Endothelial cell of umbilical vein (primary cell): ENCODE results near the gene SLC5A9. TPM values are rescaled to one million over a fixed set of nuclear protein-coding genes. Genes with fewer than 3 reads are reported as not detected.
A peak's percentile ranks its signal among the peaks of the same experiment; 100 is the strongest.

Experiments used
- BruUV-seq: library from RNA; stranded (reverse); fragments of 400-500 nt; replicated peaks from 2 replicates; lab custom pipeline; 2021; lab: Mats Ljungman, UMichigan
- CTCF ChIA-PET: fragments of 300-600, 350-600 bp; sonication (Branson Sonifier 250); formaldehyde crosslinking; loops from one replicate; lab custom pipeline; 2021; ENCODE audit warnings: antibody characterized with exemption, inconsistent platforms; lab: Charles Lee
- POLR2A ChIA-PET: fragments of 300-600, 350-600 bp; sonication (Branson Sonifier 250); formaldehyde crosslinking; loops from one replicate; lab custom pipeline; 2021; ENCODE audit warnings: antibody characterized with exemption, inconsistent platforms; lab: Charles Lee
- DNase-seq: peaks from one replicate; pipeline ENCODE4 v3.0.0-alpha.2; 2011; ENCODE audit warnings: low read depth, low spot score
- FAIRE-seq: peaks from 2 replicates; lab custom pipeline; 2011; peaks lifted over from hg19 to GRCh38; lab: Jason Lieb, UNC
- H2AFZ ChIP-seq: 2 replicates; pipeline ENCODE4 v1.6.0; 2012; ENCODE audit warnings: low read depth, low read length, control low read depth, inconsistent platforms
- H3K27ac ChIP-seq: 2 replicates; pipeline ENCODE4 v1.5.1; 2011; ENCODE audit warnings: low read depth, mild to moderate bottlenecking, control low read depth, low read length, moderate library complexity; ENCODE audit not compliant: insufficient read depth
- H3K27me3 ChIP-seq, 2 experiments: 2 replicates each; pipeline versions ENCODE4 v1.6.0 to v1.6.1; 2011; ENCODE audit warnings: low read length in 2 of 2, mixed read lengths in 1 of 2; ENCODE audit not compliant: control insufficient read depth in 2 of 2, insufficient read depth in 2 of 2
- H3K36me3 ChIP-seq, 2 experiments: 2 replicates in 1 of 2; 3 replicates in 1 of 2; pipeline ENCODE4 v1.5.1; 2011; ENCODE audit warnings: low read length in 2 of 2, mild to moderate bottlenecking in 1 of 2, moderate library complexity in 1 of 2; ENCODE audit not compliant: control insufficient read depth in 2 of 2, insufficient read depth in 2 of 2; ENCODE audit errors: extremely low read depth in 1 of 2
- H3K4me1 ChIP-seq: 3 replicates; pipeline ENCODE4 v1.5.1; 2011; ENCODE audit warnings: mild to moderate bottlenecking, low read length; ENCODE audit not compliant: control insufficient read depth, insufficient read depth; ENCODE audit errors: extremely low read depth
- H3K4me2 ChIP-seq: 2 replicates; pipeline ENCODE4 v1.6.1; 2011; ENCODE audit warnings: low read length, control low read depth, mixed read lengths; ENCODE audit not compliant: insufficient read depth
- H3K4me3 ChIP-seq, 3 experiments: fragments of 200-600 bp in 1 of 3; sonication (generic), shearing (Covaris generic) in 1 of 3; replicated peaks in 1 of 3; 2 replicates each; pipeline ENCODE4 v1.5.1; 2011 to 2016; ENCODE audit warnings: control low read depth in 3 of 3, low read length in 3 of 3, mild to moderate bottlenecking in 2 of 3, inconsistent platforms in 1 of 3, low read depth in 1 of 3, moderate library complexity in 1 of 3; ENCODE audit not compliant: insufficient read depth in 1 of 3
- H3K79me2 ChIP-seq: 2 replicates; pipeline ENCODE4 v1.6.0; 2012; ENCODE audit warnings: low read length, inconsistent platforms; ENCODE audit not compliant: control insufficient read depth, insufficient read depth
- H3K9ac ChIP-seq: replicated peaks from 2 replicates; pipeline ENCODE3; 2011; ENCODE audit warnings: low read length, control low read depth; ENCODE audit not compliant: insufficient read depth; ENCODE audit errors: extremely low read depth
- H3K9me1 ChIP-seq: replicated peaks from 3 replicates; pipeline ENCODE4 v1.6.0; 2011; ENCODE audit warnings: mild to moderate bottlenecking, low read length; ENCODE audit not compliant: control insufficient read depth, insufficient read depth; ENCODE audit errors: extremely low read depth
- H3K9me3 ChIP-seq: replicated peaks from 2 replicates; pipeline ENCODE4 v1.5.1; 2012; ENCODE audit warnings: low read length, inconsistent platforms; ENCODE audit not compliant: control insufficient read depth, insufficient read depth
- H4K20me1 ChIP-seq: replicated peaks from 2 replicates; pipeline ENCODE3; 2011; ENCODE audit warnings: mild to moderate bottlenecking, low read length; ENCODE audit not compliant: control insufficient read depth, insufficient read depth; ENCODE audit errors: extremely low read depth
- EZH2 ChIP-seq: IDR thresholded peaks from 2 replicates; pipeline ENCODE4 v1.6.1; 2012; ENCODE audit warnings: borderline replicate concordance, low read depth, mild to moderate bottlenecking, moderate library complexity, low read length, inconsistent platforms; ENCODE audit not compliant: severe bottlenecking
- FOS ChIP-seq: IDR thresholded peaks from 2 replicates; pipeline ENCODE4 v1.6.1; 2011; ENCODE audit warnings: mild to moderate bottlenecking, low read length, moderate library complexity, borderline replicate concordance; ENCODE audit not compliant: insufficient read depth
- GATA2 ChIP-seq: IDR thresholded peaks from 2 replicates; pipeline ENCODE4 v1.7.0; 2011; ENCODE audit warnings: low read depth, mild to moderate bottlenecking, moderate library complexity, mixed read lengths, low read length; ENCODE audit not compliant: insufficient read length, insufficient read depth
- JUN ChIP-seq: IDR thresholded peaks from 2 replicates; pipeline ENCODE4 v1.6.1; 2011; ENCODE audit warnings: borderline replicate concordance, low read depth; ENCODE audit not compliant: insufficient read length, insufficient read depth
- MYC ChIP-seq: IDR thresholded peaks from one replicate; pipeline ENCODE4 v1.6.1; 2011; ENCODE audit warnings: mild to moderate bottlenecking, low read depth, low read length
- POLR2A ChIP-seq: IDR thresholded peaks from 2 replicates; pipeline ENCODE4 v1.6.1; 2012; ENCODE audit warnings: low read depth, mild to moderate bottlenecking, control low read depth, low read length
- POLR2AphosphoS5 ChIP-seq: IDR thresholded peaks from 2 replicates; pipeline ENCODE4 v1.6.1; 2012; ENCODE audit warnings: low read depth, mild to moderate bottlenecking, control low read depth, low read length, moderate library complexity; ENCODE audit not compliant: insufficient read depth
- dilution Hi-C: fragments of 300-500 bp; cut with MboI; formaldehyde crosslinking; loops from one replicate; pipeline ENCODE4 v1.15.0; 2019; ENCODE audit warnings: low sequenced_read_pairs; ENCODE audit not compliant: extremely low pct_ligation_motif_present
- intact Hi-C: fragments of 100-400 bp; cut with micrococcal nuclease; formaldehyde crosslinking; loops from one replicate; pipeline ENCODE4 v1.10.0; 2022
- polyA plus RNA-seq, 4 experiments: library from polyadenylated mRNA; depleted of rRNA in 3 of 4; stranded (reverse) in 3 of 4; unstranded in 1 of 4; fragments of >200 nt; gene quantifications; 2 replicates each; pipeline versions ENCODE4 v1.2.1 to v1.2.3, GENCODE V29; 2011 to 2012; ENCODE audit warnings: missing spikeins in 1 of 4
- total RNA-seq: library from RNA; stranded (reverse); gene quantifications from 2 replicates; pipeline ENCODE4 v1.2.3, GENCODE V29; 2021
- TF ChIP-seq, protein P1 (sequence below), 2 donors: IDR thresholded peaks; 1 replicate in 1 of 2; 2 replicates in 1 of 2; pipeline ENCODE4 v1.5.1; 2011; ENCODE audit warnings: low read length in 2 of 2, mild to moderate bottlenecking in 2 of 2, moderate library complexity in 2 of 2, control low read depth in 1 of 2, inconsistent platforms in 1 of 2, low read depth in 1 of 2; ENCODE audit not compliant: insufficient read depth in 1 of 2; ENCODE audit errors: extremely low read depth in 1 of 2
- TF ChIP-seq, protein P2 (sequence below): IDR thresholded peaks from 2 replicates; pipeline ENCODE4 v1.6.1; 2011; ENCODE audit not compliant: insufficient read depth, insufficient read length

Gene SLC5A9
- total and polyA plus RNA-seq, 2 donors (not counting 3 experiments of a cell fraction or from before 2014, with no cell fraction given) = not detected

DNA sequence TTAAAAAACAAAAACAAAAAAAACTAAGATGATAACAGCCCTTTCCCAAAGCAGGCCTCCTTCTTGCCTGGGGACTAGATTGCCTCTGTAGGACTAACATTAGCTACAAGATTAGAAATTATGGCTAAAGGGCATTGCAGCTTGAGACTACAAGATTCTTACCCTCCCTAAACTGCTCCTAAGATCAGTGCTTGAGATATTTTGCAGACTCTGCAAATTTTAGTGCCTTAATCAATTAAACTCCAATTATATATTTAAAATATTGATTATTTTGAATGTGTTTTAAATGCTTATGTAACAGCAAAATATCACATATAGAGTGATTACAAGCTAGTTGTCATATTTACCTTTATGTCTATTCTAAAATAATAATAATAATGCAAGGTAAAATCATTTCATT, 47.4 kb upstream of the SLC5A9 start:
- no peaks in the 10 kb centered on the region for H3K9me3 ChIP-seq
- dilution Hi-C loops = no loop called here
- H3K4me3 ChIP-seq = no peak overlapping the region
- ChIA-PET CTCF (no interaction called here), POLR2A (no interaction called here)
- no peak for TF ChIP-seq FOS
- H3K36me3 ChIP-seq = no peaks in the 10 kb centered on the region
- H3K27me3 ChIP-seq = no peaks in the 10 kb centered on the region
- H3K9ac ChIP-seq = no peak overlapping the region
- no peaks in the 10 kb centered on the region for H3K79me2 ChIP-seq
- H3K9me1 ChIP-seq = no peaks in the 10 kb centered on the region
- H3K27ac ChIP-seq = no peak overlapping the region
- DNase-seq (no peak), FAIRE-seq (no peak)
- intact Hi-C loops = no loop called here
- H3K4me1 ChIP-seq = no peaks in the 10 kb centered on the region
- no TSS peak for BruUV-seq
- no peaks in the 10 kb centered on the region for H4K20me1 ChIP-seq
- no peak overlapping the region for H2AFZ ChIP-seq
- H3K4me2 ChIP-seq = no peak overlapping the region

DNA sequence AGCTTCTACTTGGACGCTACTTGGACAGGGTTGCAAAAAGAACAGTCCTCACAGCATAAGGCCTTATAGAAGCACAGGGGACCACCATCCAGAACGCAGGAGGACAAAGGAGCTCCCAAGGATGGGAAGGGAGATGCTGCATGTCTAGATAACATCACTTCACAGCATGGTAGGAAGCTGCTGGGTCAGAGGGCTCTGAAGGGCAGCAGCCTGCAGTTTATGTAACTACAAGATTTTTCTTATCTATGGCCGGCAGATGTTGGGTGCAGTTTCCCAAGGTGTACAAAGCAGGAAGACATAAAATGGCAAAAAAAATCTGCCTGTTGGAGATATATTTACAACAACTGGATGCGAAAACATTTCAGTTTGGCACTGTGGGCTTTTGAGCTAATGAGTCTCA, 45.3 kb upstream of the SLC5A9 start:
- no peaks in the 10 kb centered on the region for H4K20me1 ChIP-seq
- ChIA-PET CTCF (interaction anchor here (1.9 kb wide), 1 partner anchor 26 kb away, joined by 8 read pairs; no protein-coding TSS in a partner anchor), POLR2A (no interaction called here)
- DNase-seq (peak; percentile 30), FAIRE-seq (no peak)
- no peak overlapping the region for H3K27ac ChIP-seq
- H3K4me2 ChIP-seq = no peak overlapping the region
- BruUV-seq = no TSS peak
- H3K9ac ChIP-seq = no peak overlapping the region
- H3K9me1 ChIP-seq = no peaks in the 10 kb centered on the region
- H3K79me2 ChIP-seq = no peaks in the 10 kb centered on the region
- H3K4me3 ChIP-seq = no peak overlapping the region
- no peaks in the 10 kb centered on the region for H3K27me3 ChIP-seq
- no peaks in the 10 kb centered on the region for H3K36me3 ChIP-seq
- H3K9me3 ChIP-seq = no peaks in the 10 kb centered on the region
- no peak overlapping the region for H2AFZ ChIP-seq
- TF ChIP-seq FOS = no peak
- TF ChIP-seq GATA2 = no peak
- TF ChIP-seq, protein P1, sequence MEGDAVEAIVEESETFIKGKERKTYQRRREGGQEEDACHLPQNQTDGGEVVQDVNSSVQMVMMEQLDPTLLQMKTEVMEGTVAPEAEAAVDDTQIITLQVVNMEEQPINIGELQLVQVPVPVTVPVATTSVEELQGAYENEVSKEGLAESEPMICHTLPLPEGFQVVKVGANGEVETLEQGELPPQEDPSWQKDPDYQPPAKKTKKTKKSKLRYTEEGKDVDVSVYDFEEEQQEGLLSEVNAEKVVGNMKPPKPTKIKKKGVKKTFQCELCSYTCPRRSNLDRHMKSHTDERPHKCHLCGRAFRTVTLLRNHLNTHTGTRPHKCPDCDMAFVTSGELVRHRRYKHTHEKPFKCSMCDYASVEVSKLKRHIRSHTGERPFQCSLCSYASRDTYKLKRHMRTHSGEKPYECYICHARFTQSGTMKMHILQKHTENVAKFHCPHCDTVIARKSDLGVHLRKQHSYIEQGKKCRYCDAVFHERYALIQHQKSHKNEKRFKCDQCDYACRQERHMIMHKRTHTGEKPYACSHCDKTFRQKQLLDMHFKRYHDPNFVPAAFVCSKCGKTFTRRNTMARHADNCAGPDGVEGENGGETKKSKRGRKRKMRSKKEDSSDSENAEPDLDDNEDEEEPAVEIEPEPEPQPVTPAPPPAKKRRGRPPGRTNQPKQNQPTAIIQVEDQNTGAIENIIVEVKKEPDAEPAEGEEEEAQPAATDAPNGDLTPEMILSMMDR (IDR thresholded peaks at IDR 0.05; ENCODE audit: extremely low read depth in 1 of 2, insufficient read depth in 1 of 2, low read depth in 1 of 2, low read length in 2 of 2) = no peak
- no peak for TF ChIP-seq POLR2A
- no peak for TF ChIP-seq JUN
- no peak for TF ChIP-seq MYC
- no peak for TF ChIP-seq POLR2AphosphoS5
- TF ChIP-seq EZH2 = no peak
- TF ChIP-seq, protein P2, sequence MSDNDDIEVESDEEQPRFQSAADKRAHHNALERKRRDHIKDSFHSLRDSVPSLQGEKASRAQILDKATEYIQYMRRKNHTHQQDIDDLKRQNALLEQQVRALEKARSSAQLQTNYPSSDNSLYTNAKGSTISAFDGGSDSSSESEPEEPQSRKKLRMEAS = no peak
- intact Hi-C loops = loop anchor here (1.0 kb wide), 1 partner anchor 59 kb away; no protein-coding TSS in a partner anchor
- dilution Hi-C loops = no loop called here
- no peaks in the 10 kb centered on the region for H3K4me1 ChIP-seq
